Activated CD4-positive, alpha-beta T cell treated with anti-CD3 and anti-CD28 coated beads for 48 hours (primary cell): Measurements from ENCODE around the gene YOD1.
"Not testable (repeated sequence)": the region's sequence is repeated elsewhere in the genome, so short reads cannot be mapped to it uniquely, and the experiment has no call there.

Experiments used
- DNase-seq: peaks from one replicate; pipeline ENCODE4 v3.0.0-alpha.2; 2020

The YOD1 gene

DNA sequence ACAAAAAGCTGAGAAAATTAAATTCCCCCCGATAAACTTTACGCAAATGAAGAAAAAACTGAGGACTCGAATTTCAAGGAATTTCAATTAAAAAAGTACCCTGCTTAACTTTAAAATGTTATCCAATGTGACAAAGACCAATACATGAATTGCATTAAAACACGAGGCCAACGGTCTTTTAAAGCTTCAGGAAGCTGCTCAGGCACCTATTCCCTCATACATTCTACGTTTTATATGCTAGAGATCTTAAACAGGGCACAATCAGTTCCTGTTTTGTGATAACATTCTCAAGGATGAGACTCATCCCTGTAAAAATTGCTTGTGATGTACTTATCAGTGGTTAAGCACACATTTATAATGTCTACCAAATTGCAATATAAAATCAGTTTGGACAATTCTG, 3.0 kb downstream of the YOD1 start:
- DNase-seq, result no peak

GRCh38 chr1:207047505-207047904, 3.5 kb downstream of the YOD1 start:
- DNase-seq, result no peak

- DNase-seq, result no peak
Observed at GRCh38 chr1:207045453-207045852, 5.6 kb downstream of the YOD1 start.

DNA sequence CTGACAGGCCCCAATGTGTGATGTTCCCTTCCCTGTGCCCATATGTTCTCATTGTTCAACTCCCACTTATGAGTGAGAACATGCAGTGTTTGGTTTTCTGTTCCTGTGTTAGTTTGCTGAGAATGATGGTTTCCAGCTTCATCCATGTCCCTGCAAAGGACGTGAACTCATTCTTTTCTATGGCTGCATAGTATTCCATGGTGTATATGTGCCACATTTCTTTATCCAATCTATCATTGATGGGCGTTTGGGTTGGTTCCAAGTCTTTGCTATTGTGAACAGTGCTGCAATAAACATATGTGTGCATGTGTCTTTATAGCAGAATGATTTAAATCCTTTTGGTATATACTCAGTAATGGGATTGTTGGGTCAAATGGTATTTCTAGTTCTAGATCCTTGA, 9.6 kb downstream of the YOD1 start:
- not testable (repeated sequence) for DNase-seq

DNA sequence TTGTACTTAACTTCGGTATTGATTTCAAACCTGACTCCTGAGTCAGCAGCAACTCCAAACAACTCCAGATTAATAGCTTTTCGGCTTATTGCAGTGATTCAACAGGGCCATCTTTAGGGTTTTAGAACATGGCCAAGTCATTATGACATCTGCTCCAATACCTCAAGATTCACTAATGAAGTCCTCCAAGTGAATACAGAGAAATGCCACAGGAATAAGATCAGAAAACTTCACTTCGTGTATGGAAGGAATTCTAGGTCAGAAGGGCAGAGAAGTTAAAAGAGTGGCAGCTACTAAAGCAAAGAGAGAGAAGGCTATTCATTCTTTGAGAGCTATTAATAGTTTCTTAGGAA, 10.9 kb downstream of the YOD1 start:
- no peak for DNase-seq

- no peak for DNase-seq
Observed at GRCh38 chr1:207039380-207040180, 11.4 kb downstream of the YOD1 start.

GRCh38 chr1:207036865-207037264, 14.1 kb downstream of the YOD1 start:
- no peak for DNase-seq

GRCh38 chr1:207035877-207036551, 15.0 kb downstream of the YOD1 start:
- no peak for DNase-seq

GRCh38 chr1:207034998-207035397, 16.0 kb downstream of the YOD1 start:
- no peak for DNase-seq

GRCh38 chr1:207034208-207034607, 16.8 kb downstream of the YOD1 start:
- no peak for DNase-seq

- DNase-seq, result no peak
Observed at GRCh38 chr1:207033302-207033701, 17.7 kb downstream of the YOD1 start.

- no peak for DNase-seq
Observed at GRCh38 chr1:207032528-207033017, 18.4 kb downstream of the YOD1 start, which contains the start of gene C1orf116. Gene C1orf116, minus strand, starts transcription at chr1:207032756. Its CDS starts 5,158 bp downstream, at chr1:207027598.

GRCh38 chr1:207031632-207032264, 19.3 kb downstream of the YOD1 start:
- no peak for DNase-seq

GRCh38 chr1:207031016-207031415, 20.0 kb downstream of the YOD1 start:
- DNase-seq, result no peak

DNA sequence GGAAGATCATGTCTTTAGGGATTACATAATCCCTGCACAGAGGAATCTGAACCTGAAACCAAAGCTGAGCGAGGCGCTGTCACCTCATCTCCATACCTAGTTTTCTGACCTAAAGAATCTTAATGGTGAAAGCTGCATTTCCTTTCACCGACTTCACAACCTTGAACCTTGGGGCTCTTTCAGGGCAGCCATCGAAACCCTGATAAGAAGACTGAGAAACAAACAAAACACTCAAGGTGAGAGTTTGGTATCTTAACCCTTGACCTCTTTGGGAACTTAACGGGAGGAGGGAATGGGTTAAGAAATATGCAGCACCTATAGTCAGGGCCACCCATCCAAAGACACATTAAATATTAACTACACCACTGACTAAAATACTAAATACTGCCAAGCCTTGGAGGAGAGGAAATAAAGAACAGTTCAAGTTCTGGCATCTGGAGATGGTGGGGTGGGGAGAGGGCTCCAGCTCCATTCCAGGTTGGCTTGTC, 20.4 kb downstream of the YOD1 start:
- no peak for DNase-seq

- DNase-seq, result no peak
Observed at GRCh38 chr1:207029701-207030521, 21.1 kb downstream of the YOD1 start.

- no peak for DNase-seq
Observed at GRCh38 chr1:207028884-207029650, 21.9 kb downstream of the YOD1 start.

DNA sequence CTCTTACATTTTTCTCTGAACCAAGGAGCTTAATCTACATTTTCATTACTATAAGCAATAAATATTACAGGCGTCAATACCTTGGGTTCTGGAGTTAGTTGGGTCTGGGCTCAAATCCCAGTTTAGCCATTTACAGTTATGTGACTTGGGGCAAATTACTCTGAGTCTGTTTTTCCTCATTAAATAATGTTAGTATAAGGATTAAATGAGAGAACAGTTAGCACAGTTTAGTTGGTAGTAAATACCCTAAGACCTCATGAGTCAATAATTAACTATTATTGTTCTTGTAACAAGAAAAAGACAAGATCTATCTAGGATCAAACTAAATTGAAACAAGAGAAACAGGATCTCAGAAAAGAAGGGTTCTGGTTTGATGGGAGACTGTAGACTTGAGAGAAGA, 23.1 kb downstream of the YOD1 start:
- no peak for DNase-seq

GRCh38 chr1:207027206-207027777, 23.7 kb downstream of the YOD1 start:
- no peak for DNase-seq

DNA sequence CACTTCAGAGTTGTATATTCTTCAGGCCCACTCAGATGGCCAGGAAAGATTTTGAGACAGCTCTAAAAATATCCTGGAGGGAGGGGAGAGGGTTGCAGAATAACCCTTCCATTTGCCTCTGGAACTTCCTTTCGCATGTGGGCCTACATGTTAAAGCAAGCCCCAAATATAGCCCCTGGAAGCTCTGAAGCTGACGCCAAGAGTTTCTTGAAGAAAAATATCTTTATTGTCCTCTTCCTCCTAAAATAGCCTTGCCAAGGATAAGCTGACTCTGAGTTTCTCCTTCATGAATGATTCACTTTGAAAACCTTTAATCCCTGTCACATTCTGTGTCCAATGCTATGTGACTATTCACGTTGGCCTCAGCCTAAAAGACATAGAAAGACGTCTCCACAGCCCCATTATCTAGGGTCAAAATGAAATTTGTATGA, 24.9 kb downstream of the YOD1 start:
- no peak for DNase-seq

DNA sequence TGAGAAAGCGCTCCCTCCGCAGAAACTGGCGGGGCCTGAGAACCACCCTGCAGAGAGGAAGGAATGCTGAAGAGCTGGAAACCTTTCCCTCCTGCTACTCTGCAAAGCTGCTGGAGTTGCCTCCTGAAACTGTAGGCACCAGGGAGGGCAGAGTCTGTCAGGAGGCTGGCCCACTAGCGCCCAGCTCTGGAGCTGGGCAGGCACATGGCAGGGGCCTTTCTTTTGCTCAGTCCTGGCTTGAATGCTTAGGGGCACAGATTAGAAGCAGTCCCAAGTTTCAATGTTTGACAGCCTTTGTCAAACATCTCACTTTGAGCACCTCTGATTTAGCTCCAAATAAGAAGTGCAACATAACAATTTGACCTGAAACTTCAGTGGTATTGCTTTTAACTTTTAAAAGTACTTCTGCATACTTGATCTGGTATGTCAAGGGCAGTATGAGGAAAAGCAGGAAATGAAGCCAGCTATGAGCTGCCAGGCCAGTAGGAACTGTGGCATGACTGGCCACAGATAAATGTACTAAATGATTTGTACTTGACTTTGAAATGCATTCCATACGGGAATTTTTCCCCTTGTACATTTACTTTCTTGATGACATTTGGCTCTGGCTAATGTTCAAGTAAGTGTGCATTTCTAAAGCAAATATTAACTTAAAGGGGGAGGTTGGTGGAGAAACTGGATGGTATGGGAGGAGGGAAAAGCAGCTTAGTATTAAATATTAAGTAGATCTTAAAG, 25.7 kb downstream of the YOD1 start:
- DNase-seq, result no peak
